Stimulated activated CD8-positive, alpha-beta memory T cell treated with anti-CD3 and anti-CD28 coated beads, Interleukin-7, amount 100 ng/mL, for 48 hours (primary cell): ENCODE data around the gene LLGL2.
"Not testable (repeated sequence)": the region's sequence is repeated elsewhere in the genome, so short reads cannot be mapped to it uniquely, and the experiment has no call there.

ENCODE experiments used
- DNase-seq, 2 donors: peaks; one replicate each; pipeline ENCODE4 v3.0.0-alpha.2; 2020; ENCODE audit warnings: low read depth in 1 of 2; ENCODE audit errors: extremely low read depth in 1 of 2

LLGL2 gene, protein sequence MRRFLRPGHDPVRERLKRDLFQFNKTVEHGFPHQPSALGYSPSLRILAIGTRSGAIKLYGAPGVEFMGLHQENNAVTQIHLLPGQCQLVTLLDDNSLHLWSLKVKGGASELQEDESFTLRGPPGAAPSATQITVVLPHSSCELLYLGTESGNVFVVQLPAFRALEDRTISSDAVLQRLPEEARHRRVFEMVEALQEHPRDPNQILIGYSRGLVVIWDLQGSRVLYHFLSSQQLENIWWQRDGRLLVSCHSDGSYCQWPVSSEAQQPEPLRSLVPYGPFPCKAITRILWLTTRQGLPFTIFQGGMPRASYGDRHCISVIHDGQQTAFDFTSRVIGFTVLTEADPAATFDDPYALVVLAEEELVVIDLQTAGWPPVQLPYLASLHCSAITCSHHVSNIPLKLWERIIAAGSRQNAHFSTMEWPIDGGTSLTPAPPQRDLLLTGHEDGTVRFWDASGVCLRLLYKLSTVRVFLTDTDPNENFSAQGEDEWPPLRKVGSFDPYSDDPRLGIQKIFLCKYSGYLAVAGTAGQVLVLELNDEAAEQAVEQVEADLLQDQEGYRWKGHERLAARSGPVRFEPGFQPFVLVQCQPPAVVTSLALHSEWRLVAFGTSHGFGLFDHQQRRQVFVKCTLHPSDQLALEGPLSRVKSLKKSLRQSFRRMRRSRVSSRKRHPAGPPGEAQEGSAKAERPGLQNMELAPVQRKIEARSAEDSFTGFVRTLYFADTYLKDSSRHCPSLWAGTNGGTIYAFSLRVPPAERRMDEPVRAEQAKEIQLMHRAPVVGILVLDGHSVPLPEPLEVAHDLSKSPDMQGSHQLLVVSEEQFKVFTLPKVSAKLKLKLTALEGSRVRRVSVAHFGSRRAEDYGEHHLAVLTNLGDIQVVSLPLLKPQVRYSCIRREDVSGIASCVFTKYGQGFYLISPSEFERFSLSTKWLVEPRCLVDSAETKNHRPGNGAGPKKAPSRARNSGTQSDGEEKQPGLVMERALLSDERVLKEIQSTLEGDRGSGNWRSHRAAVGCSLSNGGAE

DNA sequence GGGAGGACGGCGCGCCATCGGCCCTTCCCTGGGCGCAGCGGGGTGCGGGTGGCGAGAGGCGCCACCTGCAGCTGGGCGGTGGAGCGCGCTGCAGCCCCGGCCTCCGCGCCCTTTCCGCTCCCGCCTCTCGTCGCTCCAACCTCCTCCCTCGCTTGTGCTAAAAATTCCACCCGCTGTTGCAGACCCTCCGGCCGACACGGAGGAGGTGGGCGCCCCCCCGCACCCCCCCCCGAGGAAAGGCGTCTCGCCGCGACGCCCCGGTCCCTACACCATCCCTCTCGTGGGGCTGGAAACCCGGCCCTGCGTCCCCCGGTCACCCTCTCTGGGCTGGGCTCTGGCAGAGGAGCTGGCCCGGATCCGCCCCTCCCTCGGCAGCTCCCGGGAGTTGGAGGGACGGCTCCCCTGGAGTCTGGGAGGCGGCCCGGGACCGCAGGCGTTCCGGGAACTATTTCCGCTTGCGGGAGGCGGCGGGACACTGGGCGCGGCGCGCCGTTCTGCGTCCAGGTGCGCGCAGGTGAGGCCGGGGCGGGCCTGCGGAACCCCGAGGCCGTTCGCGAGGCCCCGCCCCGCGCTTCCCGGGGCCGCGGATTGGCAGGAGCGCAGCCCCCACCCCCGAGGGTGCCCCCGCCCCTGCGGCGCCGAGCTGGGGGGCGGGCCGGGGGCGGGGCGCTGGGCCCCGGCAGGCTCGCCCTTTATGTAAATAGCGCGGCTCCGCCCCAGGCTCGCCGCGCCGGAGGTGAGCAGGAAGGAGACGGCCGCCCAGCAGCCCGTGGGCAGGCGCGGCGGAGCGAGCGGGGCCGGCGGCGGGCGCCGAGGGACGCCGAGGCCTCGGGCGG lies at the start of gene LLGL2:
LLGL2 (plus strand) TSS at position 728 of the 836 bp plus-strand sequence. CDS start 17,730 bp downstream, outside the sequence.
- peak; percentile 52 to 66 for DNase-seq

DNA sequence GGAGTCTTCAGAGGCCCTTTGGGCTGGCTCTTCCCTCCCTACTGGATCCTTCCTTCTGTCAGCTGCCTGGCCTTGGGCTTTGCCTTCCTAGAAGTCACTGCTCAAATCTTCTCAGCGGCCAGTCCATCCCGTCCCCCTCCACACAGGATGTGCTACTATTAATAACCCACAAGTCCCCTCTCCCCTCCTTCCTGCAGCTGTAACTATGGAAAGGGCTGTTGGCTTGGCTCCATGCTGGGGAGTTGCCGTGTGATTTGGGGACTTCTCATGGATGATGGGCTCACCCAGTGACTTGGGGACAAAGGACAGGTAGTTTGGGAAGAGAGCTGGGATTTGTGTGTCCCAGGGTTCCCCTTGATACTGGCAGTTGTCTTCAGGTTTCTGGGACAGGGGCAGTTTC lies 49.6 kb upstream of the LLGL2 start:
- no peak for DNase-seq

DNA sequence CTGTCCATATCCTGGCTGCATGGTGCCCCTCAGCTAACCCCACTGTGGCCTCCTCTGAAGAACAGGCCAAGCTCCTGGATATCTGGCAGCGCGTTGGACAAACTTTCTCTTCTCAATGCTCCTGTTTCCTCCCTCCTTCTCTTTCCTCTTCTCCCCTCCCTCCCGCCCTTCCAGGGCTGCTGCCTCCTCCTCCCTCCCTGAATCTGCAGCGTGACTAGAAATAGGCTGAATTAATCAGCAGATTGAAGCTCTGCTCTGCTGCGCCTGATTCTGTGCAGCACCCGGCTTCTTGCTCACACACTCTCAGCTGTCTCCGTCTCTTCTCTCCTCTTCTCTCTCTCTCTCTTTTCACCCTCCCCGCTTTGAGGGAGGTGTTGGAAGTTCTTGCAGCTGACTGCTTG lies 49.2 kb upstream of the LLGL2 start:
- no peak for DNase-seq

DNA sequence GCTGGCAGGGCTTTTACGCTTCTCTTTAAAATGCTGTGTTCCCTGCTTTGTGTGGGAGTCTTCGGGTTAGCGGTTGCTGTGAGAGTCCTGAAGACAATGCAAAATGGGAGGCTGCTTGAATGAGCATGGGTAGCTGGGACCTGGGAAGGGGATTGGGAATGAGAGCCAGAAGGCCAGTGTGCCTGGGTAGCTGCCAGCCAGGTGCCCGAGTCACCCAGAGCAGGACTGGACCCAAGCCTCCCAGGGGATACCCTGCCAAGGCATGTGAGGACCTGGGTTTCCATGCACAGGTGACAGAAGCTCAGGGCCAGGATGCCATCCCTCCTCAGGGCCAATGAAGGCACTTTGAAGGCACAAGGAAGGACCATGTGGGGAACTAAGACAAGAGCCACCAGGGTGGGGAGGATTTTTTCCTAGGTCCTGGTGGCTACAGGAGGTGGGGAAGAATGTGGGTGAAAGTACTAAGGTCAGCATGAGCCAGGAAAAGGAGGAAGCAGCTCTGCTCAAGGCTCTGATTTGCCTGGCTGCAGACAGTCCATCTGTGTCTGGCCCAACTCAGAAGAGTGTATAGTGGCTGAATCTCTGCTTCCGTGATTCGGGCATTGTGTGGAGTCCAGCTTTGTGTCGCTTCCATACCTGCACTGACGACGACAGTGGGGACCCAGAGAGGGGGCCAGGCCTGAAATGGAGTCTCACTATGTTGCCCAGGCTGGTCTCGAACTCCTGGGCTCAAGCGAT lies 48.6 kb upstream of the LLGL2 start:
- DNase-seq, result no peak

DNA sequence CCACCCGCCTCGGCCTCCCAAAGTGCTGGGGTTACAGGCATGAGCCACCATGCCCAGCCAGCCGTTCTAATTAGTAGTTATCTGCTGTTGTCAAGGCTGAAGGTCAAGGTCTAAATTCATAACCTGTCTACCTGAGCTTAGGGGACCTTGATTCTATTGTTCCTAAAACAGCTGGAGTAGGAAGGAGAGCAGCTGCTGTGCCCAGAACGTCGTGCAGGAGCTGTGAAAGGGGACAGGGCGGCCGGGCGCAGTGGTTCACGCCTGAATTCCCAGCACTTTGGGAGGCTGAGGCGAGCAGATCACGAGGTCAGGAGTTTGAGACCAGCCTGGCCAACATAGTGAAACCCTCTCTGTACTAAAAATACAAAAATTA lies 48.0 kb upstream of the LLGL2 start:
- DNase-seq, result not testable (repeated sequence)

DNA sequence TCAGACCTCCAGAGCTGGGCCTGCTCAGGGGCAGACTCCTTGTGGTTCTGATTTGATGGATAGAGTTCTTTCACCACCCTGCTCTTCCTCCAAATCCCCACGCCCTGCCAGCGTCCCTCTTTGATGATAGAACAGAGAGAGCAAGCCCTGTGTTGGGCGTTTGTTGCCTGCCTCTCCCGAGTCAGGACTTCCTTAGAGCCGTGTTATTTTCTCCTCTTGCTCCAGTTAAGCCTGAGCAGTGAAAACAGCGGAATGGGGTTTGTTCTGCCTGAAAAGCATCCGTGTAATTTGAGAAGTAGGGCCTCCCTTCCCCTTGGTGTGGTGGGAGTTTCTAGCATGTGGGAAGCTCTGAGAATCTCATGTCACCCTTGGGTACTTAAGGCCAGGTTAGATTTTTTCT lies 47.0 kb upstream of the LLGL2 start:
- no peak for DNase-seq

DNA sequence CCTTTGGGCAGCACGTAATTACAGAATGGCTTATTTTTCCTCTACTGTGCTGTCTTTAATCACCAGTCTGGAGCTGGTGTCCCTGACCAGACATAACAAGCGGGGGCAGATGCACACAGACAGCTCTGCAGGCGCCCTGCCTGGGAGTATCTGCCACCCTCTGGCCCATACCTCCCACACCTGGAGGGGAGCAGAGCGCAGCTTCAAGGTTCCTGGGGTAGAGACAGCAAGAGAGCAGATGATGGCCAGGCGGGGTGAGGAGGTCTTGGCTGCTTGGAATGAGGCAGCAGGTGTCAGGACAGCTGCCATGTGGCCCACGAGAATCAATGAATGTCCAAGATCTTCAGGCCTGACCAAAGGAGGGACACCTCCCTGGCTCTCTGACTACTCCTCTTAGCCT lies 45.2 kb upstream of the LLGL2 start:
- DNase-seq, result no peak

DNA sequence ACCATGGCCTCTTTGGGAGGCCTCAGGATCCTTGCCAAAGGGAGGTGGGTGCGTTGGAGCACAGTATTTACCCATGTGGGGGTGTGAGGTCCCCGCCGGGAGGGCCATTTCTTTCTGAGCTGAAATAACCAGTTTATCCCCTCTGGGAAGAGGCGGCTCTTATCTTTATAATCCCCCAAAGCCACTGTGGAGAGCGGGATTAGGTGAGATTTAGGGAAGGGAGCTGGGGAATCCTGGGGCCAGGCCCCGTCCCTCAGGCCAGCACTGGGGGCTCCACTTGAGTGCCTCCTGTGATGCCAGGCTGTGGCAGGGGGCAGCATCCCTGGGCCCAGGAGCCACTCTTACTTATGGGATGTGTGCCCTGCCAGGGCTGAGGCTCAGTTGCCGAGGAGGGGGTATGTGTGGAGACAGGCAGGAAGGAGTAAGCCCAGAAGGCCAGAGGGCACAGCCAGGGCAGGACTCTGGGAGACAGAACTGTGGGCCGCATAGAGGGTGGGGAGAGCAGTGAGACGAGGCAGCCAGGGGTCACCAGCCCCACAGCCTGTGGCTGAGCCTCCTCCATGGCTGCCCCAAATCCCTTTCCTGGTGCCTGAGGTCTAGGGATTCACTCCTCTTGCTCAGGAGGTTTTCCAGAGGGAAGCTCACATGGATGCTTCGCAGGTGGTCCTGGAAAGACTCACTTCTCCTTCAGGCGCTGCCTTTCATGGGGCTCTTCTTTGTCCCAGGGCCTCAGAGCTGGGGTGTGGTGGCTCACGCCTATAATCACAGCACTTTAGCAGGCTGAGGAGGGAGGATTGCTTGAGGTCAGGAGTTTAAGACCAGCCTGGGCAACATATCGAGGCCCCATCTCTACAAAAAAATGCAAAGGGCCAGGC lies 44.1 kb upstream of the LLGL2 start:
- DNase-seq, result no peak

DNA sequence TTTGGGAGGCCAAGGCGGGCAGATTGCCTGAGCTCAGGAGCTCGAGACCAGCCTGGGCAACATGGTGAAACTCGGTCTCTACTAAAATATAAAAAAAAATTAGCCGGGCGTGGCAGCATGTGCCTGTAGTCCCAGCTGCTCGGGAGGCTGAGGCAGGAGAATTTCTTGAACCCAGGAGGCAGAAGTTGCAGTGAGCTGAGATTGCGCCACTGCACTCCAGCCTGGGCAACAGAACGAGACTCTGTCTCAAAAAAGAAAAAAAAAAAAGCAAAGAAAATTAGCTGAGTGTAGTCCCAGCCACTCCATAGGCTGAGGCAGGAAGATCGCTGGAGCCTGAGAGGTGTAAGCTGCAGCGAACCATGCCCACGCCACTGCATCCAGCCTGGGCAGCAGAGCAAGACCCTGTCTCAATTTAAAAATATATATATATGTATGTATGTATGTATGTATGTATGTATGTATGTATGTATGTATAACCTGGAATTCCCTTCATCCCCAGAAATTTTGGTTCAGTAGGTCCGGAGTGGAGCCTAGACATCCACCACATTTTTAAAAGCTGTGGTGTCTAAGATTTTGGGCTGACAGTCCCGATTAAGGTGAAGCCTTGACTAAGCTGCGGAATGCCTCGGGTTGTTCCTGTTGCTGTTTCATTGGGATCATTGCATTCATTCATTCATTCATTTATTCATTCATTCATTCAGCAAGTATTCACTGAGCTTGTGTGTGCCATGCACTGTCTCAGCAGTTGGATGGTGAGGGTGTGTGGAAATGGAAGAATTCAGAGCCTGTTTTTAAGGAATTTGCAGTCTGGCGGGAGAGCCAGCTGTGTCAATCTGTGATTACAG lies 43.2 kb upstream of the LLGL2 start:
- no peak for DNase-seq

DNA sequence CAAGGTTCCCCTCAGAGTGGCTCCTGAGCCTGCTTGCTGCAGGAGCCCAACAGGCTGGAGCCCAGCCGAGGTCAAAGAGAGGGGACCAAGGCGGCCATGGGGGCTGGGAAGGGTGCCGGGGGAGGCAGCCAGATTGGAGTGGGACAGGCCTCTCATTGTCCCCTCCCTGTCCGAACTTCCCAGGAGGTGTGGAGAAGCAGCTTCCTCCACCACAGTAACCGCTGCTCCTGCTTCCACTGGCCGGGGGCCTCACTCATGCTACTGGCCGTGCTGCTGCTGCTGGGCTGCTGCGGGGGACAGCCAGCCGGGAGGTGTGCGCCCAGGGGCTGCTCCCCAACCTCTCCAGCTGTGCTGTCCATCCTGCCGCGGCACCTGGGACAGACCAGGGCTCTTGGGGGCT lies 39.8 kb upstream of the LLGL2 start:
- DNase-seq, result no peak

DNA sequence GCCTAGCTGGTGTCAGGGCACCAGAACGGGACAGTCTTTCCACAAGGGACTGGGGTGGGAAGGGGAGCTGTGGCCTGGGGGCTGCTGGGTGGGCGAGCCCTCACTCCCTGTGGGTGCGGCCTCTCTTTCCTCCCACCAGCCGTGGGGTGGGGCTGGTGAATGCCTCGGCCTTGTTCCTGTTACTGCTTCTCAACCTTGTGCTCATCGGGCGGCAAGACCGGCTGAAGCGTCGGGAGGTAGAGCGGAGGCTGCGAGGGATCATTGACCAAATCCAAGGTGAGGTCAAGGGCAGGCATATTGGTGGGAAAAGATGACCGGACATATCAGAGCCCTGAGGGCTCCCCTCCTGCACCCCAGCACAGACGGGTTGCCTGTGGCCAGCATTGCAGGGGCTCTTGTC lies 39.3 kb upstream of the LLGL2 start:
- DNase-seq, result no peak

DNA sequence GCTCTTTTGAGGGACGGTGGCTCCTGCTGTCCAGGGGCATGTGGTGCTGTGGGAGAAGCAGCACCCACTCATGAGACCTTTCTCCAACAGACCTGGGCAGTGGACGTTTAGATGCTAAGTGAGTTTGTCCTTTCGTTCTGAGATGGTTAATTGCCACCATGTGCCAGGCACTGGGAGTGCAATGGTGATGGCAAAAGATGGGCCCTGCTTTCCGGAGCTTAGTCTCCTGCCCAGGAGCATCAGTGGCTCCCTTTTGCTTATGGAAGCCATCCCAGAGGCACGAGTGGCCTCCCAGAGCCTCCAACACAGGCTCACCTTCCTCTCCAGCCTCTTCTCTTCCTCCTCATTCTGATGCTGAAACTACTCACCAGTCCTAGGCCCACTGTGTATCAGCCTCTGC lies 38.5 kb upstream of the LLGL2 start:
- DNase-seq, result no peak

DNA sequence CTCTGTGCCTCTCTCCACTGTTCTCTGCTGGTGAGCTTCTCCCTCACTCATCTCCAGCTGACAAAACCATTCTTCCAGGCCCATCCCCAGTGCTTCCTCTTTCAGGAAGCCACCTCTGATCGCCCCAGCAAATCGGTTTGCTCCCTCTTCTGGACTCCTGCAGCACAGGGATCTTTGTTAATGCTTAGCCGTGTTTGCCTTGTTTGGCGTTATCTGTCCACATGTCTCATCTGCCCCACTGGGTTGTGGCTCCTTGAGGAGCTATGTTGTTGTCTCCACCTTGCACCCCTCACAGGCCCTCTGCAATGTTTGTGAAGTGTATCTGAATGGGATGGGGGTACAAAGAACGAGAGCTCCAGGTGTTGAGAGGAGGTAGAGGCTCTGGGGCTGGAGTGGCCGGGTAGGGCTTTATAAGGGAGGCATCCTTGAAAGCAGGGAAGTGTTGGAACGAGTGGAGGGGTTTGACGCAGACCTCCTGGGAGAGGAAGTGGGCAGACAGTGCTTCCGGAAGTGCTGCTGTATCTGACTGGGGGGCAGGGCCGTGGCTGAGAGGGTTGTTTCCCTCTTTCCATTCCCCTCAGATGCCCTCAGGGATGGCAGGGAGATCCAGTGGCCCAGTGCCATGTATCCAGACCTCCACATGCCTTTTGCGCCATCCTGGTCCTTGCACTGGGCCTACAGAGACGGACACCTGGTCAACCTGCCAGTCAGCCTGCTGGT lies 38.0 kb upstream of the LLGL2 start:
- peak in 1 of 2 donors; percentile 18 for DNase-seq

DNA sequence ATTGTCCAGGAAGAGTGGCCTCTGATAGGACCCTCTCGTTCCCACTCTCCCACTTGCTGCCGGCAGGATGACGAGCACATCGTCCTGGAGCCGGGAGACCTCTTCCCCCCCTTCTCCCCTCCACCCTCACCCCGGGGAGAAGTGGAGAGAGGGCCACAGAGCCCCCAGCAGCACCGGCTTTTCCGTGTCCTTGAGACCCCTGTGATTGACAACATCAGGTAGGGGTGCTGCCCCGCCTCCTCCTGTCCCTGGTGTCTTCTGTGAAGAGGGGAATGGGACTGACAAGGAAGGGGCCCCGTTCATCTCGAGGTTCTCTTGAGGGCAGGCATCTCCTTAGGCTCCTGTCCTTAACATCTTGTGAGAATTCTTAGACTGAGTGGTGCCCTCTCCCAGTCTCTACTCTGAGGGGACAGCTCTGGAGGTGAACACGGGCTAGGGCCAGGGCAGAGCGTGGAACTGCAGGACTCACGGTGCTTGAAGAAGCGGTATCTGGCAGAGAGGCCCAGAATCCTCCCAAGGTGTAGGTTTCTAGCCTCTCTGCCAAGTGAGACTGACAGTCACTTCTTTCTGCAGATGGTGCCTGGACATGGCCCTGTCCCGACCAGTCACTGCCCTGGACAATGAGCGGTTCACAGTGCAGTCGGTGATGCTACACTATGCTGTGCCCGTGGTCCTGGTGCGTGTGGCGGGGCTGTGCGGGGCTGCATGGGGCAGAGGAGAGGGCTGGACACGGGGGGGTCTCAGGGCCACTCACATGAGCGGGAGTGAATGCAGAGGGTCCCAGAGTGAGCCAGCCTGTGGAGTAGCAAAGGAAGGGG lies 36.6 kb upstream of the LLGL2 start:
- no peak for DNase-seq

DNA sequence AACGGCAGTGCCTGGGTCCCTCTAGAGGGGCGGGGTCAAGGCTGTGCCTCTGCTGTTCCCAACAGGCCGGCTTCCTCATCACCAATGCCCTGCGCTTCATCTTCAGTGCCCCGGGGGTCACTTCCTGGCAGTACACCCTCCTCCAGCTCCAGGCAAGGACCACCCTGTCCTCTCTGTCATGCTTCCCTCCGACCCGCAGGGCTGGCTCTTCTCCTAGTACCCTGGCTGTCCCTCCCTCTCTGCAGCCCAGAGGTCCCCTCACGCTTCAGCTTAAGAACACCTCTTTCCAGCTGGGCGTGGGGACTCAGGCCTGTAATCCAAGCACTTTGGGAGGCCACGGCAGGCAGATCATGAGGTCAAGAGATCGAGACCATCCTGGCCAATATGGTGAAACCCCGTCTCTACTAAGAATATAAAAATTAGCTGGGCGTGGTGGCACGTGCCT lies 36.0 kb upstream of the LLGL2 start:
- no peak for DNase-seq

DNA sequence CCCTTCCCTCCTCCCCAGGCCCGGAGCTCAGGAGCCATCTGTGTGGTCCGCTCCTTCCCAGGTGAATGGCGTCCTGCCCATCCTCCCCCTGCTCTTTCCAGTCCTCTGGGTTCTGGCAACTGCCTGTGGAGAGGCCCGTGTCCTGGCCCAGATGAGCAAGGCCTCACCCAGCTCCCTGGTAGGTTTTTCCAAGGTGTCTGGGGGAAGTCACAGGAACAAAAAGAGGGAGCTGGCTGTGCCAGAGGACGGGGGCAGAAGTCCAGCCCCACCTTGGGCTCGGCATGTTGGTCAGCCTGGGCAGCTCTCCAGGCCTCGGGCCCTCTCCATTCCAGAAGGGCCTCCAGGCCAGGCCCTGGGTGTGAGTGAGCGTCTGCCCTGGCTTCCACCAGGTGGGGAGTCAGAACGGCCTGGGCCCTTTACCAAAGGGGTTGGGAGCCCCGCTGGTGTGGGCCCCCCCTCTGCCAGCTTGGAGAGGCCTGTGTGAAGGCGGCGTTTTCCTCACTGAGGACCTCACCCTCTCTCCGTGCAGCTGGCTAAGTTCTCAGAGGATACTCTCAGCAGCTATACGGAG lies 35.2 kb upstream of the LLGL2 start:
- DNase-seq, result no peak
